ENCODE data around the gene CCSER1. TPM values are rescaled to one million over a fixed set of nuclear protein-coding genes. Genes with fewer than 3 reads are reported as not detected.

Gene CCSER1
- total RNA-seq, 1 donor from 2014 or later = 20.1 TPM

DNA sequence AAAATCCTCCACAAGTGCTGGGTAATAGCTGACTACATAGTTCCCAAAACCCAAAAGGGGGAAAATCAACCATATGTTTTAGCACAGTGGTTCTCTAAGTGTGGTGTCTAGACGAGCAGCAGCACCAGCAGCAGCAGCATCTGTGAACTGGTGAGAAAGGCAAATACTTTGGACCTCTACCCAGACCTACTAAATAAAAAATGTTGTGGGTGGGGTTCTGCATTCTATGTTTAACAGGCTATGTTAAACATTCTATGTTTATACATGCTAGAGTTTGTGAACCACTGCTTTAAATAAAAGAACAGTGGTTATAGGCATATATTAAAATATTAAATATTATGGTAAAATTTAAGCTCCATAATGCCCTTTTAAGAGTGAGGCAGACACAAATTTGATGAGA is 1171.6 kb downstream of the CCSER1 start:
- no peaks in the 10 kb centered on the region for H3K4me1 Mint-ChIP-seq
- ChIA-PET POLR2A (no interaction called here), CTCF (no interaction called here)
- no peaks in the 10 kb centered on the region for H3K36me3 Mint-ChIP-seq (ENCODE audit: low read depth)
- TF ChIP-seq CTCF (IDR thresholded peaks at IDR 0.05) = no peak
- H3K9me3 Mint-ChIP-seq = peaks cover 4% of the 10 kb centered on the region
- no peak overlapping the region for H3K27ac Mint-ChIP-seq
- no peaks in the 10 kb centered on the region for H3K27me3 Mint-ChIP-seq
- H3K4me3 Mint-ChIP-seq = no peak overlapping the region
- ATAC-seq (ENCODE audit: low read depth) (no peak), DNase-seq (no peak)
- intact Hi-C loops (cut with micrococcal nuclease) = no loop called here

- TF ChIP-seq CTCF (IDR thresholded peaks at IDR 0.05) = no peak
- no peak for DNase-seq
- no peaks in the 10 kb centered on the region for H3K36me3 Mint-ChIP-seq (ENCODE audit: low read depth)
- no peaks in the 10 kb centered on the region for H3K27me3 Mint-ChIP-seq
- H3K4me3 Mint-ChIP-seq = no peak overlapping the region
- intact Hi-C loops (cut with micrococcal nuclease) = no loop called here
- no peak overlapping the region for H3K27ac Mint-ChIP-seq
- ChIA-PET POLR2A (no interaction called here), CTCF (no interaction called here)
- H3K9me3 Mint-ChIP-seq = no peaks in the 10 kb centered on the region
- no peak for ATAC-seq (ENCODE audit: low read depth)
- no peaks in the 10 kb centered on the region for H3K4me1 Mint-ChIP-seq
These were observed 1174.9 kb downstream of the CCSER1 start for GRCh38 chr4:91302120-91302519.

DNA sequence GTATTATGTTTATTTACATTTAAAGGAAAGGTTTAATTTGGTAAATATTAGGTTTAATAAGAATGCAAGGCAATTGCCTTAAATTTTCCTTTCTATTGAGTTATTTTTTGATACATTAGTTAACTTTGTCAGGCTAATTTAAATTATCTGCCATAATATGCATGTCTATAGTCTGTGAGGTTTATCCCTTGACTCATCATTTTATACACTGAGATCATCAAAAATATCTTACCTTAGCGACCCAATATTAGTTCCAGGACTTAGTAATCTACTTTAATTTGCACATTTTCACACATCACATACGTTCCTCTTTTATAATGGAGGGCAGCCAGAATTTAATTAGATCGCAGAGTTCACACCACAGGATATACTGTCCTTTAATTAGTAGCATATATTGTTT is 1177.1 kb downstream of the CCSER1 start:
- intact Hi-C loops (cut with micrococcal nuclease) = no loop called here
- H3K36me3 Mint-ChIP-seq (ENCODE audit: low read depth) = no peaks in the 10 kb centered on the region
- POLR2A ChIA-PET = no interaction called here
- CTCF ChIA-PET = no interaction called here
- no peaks in the 10 kb centered on the region for H3K9me3 Mint-ChIP-seq
- H3K27me3 Mint-ChIP-seq = no peaks in the 10 kb centered on the region
- DNase-seq (no peak), ATAC-seq (ENCODE audit: low read depth) (no peak)
- no peak for TF ChIP-seq CTCF (IDR thresholded peaks at IDR 0.05)
- no peak overlapping the region for H3K4me3 Mint-ChIP-seq
- H3K27ac Mint-ChIP-seq = no peak overlapping the region
- no peaks in the 10 kb centered on the region for H3K4me1 Mint-ChIP-seq

- H3K27me3 Mint-ChIP-seq = no peaks in the 10 kb centered on the region
- CTCF ChIA-PET = no interaction called here
These were observed 1190.2 kb downstream of the CCSER1 start for GRCh38 chr4:91317434-91317833.

GRCh38 chr4:91319556-91320268 is 1192.5 kb downstream of the CCSER1 start:
- H3K4me1 Mint-ChIP-seq = no peaks in the 10 kb centered on the region
- H3K4me3 Mint-ChIP-seq = no peak overlapping the region
- ATAC-seq (ENCODE audit: low read depth) = no peak

More at GRCh38 chr4:91317434-91317833, 1190.2 kb downstream of the CCSER1 start:
- Mint-ChIP-seq H3K9me3 (peaks cover 4% of the 10 kb centered on the region), H3K27ac (no peak overlapping the region), H3K36me3 (ENCODE audit: low read depth) (no peaks in the 10 kb centered on the region), H3K4me1 (no peaks in the 10 kb centered on the region), H3K4me3 (no peak overlapping the region)
- TF ChIP-seq CTCF (IDR thresholded peaks at IDR 0.05) = no peak
- POLR2A ChIA-PET = no interaction called here
- DNase-seq (no peak), ATAC-seq (ENCODE audit: low read depth) (no peak)
- intact Hi-C loops (cut with micrococcal nuclease) = no loop called here

More at GRCh38 chr4:91319556-91320268, 1192.5 kb downstream of the CCSER1 start:
- intact Hi-C loops (cut with micrococcal nuclease) = no loop called here
- no peak for TF ChIP-seq CTCF (IDR thresholded peaks at IDR 0.05)
- POLR2A ChIA-PET = no interaction called here
- Mint-ChIP-seq H3K36me3 (ENCODE audit: low read depth) (no peaks in the 10 kb centered on the region), H3K27me3 (no peaks in the 10 kb centered on the region), H3K9me3 (no peaks in the 10 kb centered on the region), H3K27ac (no peak overlapping the region)
- DNase-seq = no peak
- CTCF ChIA-PET = no interaction called here
